GM12872 (cell line): ENCODE measurements around the gene MYLIP.

Experiments
- TF ChIP-seq, protein P1 (sequence below): IDR thresholded peaks from 3 replicates; pipeline ENCODE4 v1.5.1; 2011; ENCODE audit warnings: low read depth, mild to moderate bottlenecking, low read length, moderate library complexity; ENCODE audit not compliant: insufficient read depth

MYLIP gene

DNA sequence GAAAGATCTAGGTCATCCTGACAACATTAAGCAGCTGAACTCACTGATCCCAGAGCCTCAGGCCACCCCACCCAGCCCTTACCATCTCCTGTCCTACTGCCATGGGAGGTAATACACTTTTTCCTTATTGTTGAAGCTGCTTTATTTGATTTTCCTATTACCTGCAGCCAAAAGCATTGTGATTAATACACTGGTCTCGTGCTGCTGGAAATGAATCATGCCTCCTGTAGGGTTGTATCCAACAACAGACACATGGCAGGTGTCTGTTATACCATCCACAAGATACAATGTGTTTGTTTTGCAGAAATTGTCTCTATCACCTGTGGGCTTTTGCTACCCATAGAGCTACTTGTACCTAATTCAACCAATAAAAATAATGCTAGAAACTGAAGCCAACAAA is 34.2 kb downstream of the MYLIP start:
- TF ChIP-seq, protein P1, sequence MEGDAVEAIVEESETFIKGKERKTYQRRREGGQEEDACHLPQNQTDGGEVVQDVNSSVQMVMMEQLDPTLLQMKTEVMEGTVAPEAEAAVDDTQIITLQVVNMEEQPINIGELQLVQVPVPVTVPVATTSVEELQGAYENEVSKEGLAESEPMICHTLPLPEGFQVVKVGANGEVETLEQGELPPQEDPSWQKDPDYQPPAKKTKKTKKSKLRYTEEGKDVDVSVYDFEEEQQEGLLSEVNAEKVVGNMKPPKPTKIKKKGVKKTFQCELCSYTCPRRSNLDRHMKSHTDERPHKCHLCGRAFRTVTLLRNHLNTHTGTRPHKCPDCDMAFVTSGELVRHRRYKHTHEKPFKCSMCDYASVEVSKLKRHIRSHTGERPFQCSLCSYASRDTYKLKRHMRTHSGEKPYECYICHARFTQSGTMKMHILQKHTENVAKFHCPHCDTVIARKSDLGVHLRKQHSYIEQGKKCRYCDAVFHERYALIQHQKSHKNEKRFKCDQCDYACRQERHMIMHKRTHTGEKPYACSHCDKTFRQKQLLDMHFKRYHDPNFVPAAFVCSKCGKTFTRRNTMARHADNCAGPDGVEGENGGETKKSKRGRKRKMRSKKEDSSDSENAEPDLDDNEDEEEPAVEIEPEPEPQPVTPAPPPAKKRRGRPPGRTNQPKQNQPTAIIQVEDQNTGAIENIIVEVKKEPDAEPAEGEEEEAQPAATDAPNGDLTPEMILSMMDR = no peak

DNA sequence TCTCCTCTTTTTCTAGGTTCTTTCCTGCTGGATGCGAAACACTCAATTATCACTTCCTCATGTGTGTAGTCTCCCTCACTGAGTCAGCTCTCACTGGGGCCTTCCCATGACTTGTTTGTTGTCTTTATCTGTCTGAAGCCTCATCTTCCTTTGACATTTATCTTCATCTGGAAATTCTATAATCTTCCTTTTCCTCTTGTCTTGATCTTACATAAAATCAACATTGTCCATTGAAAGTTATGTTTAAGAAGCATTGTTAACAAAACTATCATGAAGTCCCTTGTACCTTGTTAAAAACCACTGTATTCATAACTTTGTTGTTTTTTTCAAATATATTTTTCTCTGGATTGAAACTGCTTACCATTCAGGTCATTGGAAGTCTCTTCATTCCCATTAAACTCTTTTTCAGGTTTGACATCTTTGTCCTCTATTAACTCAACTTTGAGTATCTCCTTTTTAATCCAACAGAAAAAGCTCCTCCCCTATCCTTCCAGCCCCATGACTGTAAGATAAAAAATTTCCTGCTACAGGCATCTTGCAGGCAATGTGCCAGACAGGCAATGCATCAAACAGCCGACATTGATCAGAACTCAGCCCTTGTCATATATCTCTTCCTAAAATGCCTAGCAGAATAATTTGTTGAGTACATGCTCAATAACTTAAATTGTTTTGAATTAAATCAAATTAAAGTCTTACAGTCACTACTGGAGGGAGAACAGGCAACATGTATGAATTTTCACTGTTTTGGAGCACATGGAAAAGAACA is 34.8 kb downstream of the MYLIP start:
- TF ChIP-seq, protein P1 = no peak

DNA sequence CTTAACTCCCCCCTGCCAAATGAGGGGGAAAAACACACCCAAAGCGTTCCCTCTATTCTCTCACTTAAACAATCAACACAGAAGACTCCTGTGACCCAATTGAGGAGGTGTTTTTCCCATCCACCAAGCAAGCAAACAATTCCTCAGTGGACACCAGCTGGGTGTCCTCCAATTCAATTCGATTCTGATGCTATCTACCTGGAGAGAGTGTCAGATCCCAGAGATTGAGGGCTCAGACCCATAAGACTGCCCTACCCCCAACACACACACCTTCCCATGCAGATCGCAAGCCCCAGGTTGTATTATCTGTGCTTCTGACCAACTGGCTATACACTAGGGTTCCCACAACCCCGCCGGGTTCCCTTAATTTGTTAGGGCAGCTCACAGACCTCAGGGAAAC is 36.8 kb downstream of the MYLIP start:
- TF ChIP-seq, protein P1 = no peak

DNA sequence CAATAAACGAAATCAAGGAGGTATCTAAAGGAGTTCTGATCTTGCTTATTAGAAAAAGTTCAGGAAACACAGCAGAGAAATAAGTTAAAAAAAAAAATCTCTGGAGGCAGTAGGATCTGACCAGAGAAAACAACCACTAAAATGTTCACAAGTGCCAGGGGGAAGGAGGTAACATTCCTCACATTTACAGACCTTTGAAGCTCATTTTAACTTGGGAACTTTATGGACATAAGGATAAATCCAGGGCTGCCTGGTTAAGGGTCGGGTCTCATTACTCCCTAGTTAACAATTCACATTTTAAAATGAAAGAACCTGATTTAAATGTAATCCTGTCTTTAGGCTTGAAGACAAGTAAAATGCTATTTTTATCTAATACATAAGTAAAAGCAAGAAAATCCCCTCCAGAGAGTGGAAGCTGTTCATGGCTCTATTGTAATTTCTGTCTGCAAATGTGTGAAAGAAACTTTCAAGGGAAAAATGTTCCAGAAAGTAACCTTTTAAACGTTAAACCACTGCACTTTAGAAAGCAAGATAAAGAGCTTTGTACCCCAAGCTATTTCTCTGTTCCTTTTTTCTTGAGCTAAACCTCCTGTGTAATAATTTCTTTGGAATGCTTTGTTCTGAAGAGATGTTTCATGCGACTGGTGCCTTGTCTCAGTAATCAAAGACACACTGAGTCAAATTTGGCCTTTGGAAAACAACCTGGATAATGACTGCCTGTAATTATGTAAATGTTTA is 38.2 kb downstream of the MYLIP start:
- TF ChIP-seq, protein P1 = no peak

DNA sequence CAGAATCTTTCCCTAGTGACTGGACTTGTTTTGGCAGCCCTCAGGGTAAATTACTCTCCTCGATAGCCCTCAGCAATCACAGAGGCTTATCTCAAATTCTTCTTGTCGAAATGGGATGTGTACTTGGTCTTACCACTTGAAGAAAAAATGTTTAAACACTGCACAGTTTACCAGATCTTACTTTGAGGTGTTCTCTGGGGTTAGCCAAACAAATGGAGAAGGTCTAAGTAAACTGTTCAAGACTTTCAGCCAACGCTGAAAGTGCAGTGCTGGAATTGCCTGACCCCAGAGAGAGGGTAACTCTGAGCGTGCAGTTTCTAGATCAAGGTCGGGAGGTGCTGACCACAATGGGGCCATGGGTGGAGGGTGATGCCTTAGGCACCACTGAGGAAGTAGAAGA is 39.2 kb downstream of the MYLIP start:
- TF ChIP-seq, protein P1 = no peak

DNA sequence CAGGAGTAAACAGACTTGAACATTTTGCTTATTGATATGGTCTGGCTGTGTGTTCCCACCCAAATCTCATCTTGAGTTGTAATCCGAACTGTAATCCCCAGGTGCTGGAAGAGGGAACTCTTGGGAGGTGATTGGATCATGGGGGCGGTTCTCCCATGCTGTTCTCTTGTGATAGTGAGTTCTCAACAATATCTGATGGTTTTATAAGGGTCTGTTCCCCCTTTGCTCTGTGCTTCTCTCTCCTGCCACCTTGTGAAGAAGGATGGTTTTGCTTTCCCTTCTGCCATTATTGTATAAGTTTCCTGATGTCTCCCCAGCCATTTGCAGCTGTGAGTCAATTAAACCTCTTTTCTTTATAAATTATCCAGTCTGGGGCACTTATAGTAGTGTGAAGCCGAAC is 40.0 kb downstream of the MYLIP start:
- TF ChIP-seq, protein P1 = peak; percentile 60

DNA sequence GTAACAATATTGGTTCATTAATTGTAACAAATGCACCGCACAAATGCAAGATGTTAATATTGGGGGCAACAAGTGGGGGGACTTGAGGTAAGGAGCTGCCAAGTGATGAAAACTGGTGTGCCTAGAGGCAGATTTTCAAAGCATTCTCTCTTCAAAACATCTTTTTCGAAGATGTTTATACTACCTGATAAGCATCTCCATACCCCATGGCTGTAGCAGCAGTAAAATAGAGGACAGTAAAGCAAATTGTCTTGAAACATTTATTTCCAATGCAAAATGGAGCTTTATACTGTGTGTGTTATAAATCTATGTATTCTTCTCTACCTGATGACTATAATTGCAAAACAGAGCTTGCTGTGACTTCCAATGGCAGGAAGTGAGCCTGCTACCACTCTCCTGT is 42.5 kb downstream of the MYLIP start:
- TF ChIP-seq, protein P1 = no peak
